Natural killer cell treated with Interleukin-12 subunit alpha and Interleukin-12 subunit beta and Interleukin-15 and Interleukin-18, amount 100 ng/mL, for 72 hours (primary cell): ENCODE results near the gene TAF5. TPM values are rescaled to one million over a fixed set of nuclear protein-coding genes. Genes with fewer than 3 reads are reported as not detected.
A peak's percentile ranks its signal among the peaks of the same experiment; 100 is the strongest.
"Not testable (repeated sequence)": the region's sequence is repeated elsewhere in the genome, so short reads cannot be mapped to it uniquely, and the experiment has no call there.

Source experiments
- ATAC-seq, 2 donors: fragments of 150-1000 bp; cut with Tn5 transposase in 1 of 2; sonication (Bioruptor Pico), chemical (Tn5 transposase) in 1 of 2; 2 replicates each; pipeline ENCODE4 v1.10.0; 2021
- DNase-seq: peaks from one replicate; pipeline ENCODE4 v3.0.0; 2022; ENCODE audit warnings: low spot score
- H3K27ac Mint-ChIP-seq, 2 donors: 1 replicate in 1 of 2; 2 replicates in 1 of 2; pipeline ENCODE4 v1.8.0; 2022; ENCODE audit warnings: mixed read lengths in 2 of 2, mild to moderate bottlenecking in 1 of 2, moderate library complexity in 1 of 2
- H3K27me3 Mint-ChIP-seq, 2 donors: 1 replicate in 1 of 2; 2 replicates in 1 of 2; pipeline ENCODE4 v1.8.0; 2022; ENCODE audit warnings: mixed read lengths in 2 of 2
- H3K36me3 Mint-ChIP-seq: one replicate; pipeline ENCODE4 v1.8.0; 2022; ENCODE audit warnings: mixed read lengths
- H3K4me1 Mint-ChIP-seq, 2 donors: 1 replicate in 1 of 2; 2 replicates in 1 of 2; pipeline ENCODE4 v1.8.0; 2022; ENCODE audit warnings: low read depth in 2 of 2, mixed read lengths in 2 of 2, mild to moderate bottlenecking in 1 of 2
- H3K4me3 Mint-ChIP-seq: one replicate; pipeline ENCODE4 v1.8.0; 2022; ENCODE audit warnings: mixed read lengths
- H3K9me3 Mint-ChIP-seq: 2 replicates; pipeline ENCODE4 v1.8.0; 2022; ENCODE audit warnings: mixed read lengths
- total RNA-seq, 2 donors: library from RNA; stranded (reverse); gene quantifications; one replicate each; pipeline ENCODE4 v1.2.3, GENCODE V29; 2022

The TAF5 gene
- total RNA-seq, 2 donors from 2014 or later: 8.3 to 11.3 TPM

DNA sequence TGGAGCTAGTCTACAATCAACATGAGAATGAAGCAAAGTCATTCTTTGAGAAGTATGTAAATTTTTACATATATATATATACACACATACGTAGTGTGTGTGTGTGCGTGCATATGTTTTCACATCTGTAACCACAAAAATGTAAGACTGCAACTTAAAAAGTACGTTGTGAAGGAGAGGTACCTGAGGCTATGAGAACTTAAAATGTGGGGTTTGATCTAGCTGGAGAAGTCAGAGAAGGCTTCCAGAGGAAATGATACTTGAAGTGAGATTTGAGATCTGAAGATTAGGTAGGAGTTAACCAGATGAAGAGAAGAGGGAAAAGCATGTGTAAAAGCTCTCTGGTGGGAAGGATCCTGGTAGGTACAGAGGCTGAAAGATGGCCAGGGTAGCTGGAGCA lies 5.8 kb downstream of the TAF5 start:
- no peak overlapping the region for H3K27ac Mint-ChIP-seq
- no peaks in the 10 kb centered on the region for H3K27me3 Mint-ChIP-seq
- peaks cover 8 to 13% of the 10 kb centered on the region in 2 donors for H3K4me1 Mint-ChIP-seq
- no peak for DNase-seq
- H3K36me3 Mint-ChIP-seq: peaks cover 14% of the 10 kb centered on the region
- H3K9me3 Mint-ChIP-seq: no peaks in the 10 kb centered on the region
- no peak for ATAC-seq
- no peak overlapping the region for H3K4me3 Mint-ChIP-seq

DNA sequence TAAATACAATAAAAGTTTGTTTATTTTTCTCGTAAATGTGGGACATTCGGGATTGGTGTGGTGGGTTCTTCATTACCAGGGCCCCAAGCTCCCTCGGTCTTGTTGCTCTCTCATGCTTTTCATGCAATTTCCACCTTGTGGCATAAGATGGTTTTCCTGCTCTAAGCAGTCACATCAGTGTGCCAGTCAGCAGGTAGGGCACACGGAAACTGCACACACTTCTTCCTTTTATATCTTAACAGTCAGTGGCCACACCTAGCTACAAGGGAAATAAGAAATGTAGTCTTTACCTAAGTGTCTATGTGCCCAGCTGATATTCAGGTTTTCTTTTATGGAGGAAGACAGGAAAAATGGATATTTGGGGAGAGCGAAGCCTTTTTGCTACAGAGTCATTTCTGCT lies 6.5 kb downstream of the TAF5 start:
- H3K9me3 Mint-ChIP-seq: no peaks in the 10 kb centered on the region
- H3K27me3 Mint-ChIP-seq: no peaks in the 10 kb centered on the region
- no peak for ATAC-seq
- H3K4me1 Mint-ChIP-seq: peaks cover 7 to 10% of the 10 kb centered on the region in 2 donors
- no peak overlapping the region for H3K4me3 Mint-ChIP-seq
- H3K27ac Mint-ChIP-seq: no peak overlapping the region
- no peak for DNase-seq
- peaks cover 14% of the 10 kb centered on the region for H3K36me3 Mint-ChIP-seq

DNA sequence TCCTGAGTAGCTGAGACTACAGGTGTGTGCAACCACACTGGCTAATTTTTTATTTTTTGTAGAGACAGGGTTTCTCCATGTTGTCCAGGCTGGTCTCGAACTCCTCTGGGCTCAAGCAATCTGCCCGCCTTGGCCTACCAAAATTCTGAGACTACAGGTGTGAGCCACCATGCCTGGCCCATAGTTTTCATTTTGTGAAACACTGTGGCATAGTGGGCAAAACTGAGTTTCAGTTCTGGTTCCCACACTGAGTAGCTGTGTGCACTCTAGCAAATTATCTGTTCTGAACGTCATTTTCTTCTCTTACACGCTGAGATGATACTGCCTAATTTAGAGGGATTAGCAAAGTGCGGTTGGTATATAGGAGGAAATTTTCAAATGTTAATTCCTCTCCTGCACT lies 15.0 kb downstream of the TAF5 start:
- H3K4me1 Mint-ChIP-seq: no peaks in the 10 kb centered on the region
- DNase-seq (no peak), ATAC-seq (no peak)
- no peak overlapping the region for H3K4me3 Mint-ChIP-seq
- H3K27me3 Mint-ChIP-seq: no peaks in the 10 kb centered on the region
- peaks cover 9% of the 10 kb centered on the region for H3K36me3 Mint-ChIP-seq
- no peaks in the 10 kb centered on the region for H3K9me3 Mint-ChIP-seq
- no peak overlapping the region for H3K27ac Mint-ChIP-seq

DNA sequence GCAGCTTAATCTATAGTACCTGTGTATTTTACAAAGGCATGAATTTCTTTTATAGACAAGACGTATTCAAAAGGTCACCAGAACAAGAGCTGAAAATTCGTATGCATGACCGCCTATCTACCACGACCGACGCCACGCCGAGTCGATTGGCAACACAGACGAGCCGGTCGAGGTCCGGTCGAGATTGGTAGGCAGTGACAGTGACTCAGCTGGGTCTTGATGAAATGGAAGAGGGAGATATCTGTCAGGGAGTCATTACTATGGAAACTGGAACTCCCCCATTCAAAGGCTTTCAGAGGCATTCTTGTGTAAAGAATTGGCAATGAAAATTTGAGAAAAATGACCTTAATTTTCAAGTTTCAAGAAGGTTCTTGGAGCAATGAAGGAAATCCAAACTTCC lies 26.4 kb downstream of the TAF5 start:
- Mint-ChIP-seq H3K9me3 (no peaks in the 10 kb centered on the region), H3K4me3 (peak overlapping the region; percentile 52), H3K4me1 (peaks cover 34 to 41% of the 10 kb centered on the region in 2 donors)

DNA sequence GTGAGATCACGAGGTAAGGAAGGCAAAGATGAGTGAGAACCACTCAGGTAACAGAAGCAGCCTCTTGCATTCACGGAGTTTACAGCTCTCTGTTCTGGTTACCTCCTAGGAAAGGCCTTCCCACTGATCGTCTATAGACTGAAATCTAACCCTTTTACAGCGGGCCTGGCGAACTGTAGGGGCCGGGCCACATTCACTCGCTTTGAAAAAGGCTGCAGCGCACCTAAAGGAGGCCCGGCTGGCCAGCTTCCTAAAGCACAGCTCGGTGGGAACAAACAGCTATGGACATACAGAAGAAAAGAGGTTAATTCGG lies 27.9 kb downstream of the TAF5 start:
- peaks cover 34 to 47% of the 10 kb centered on the region in 2 donors for H3K4me1 Mint-ChIP-seq

More for the DNA sequence above, 26.4 kb downstream of the TAF5 start:
- no peak for DNase-seq
- Mint-ChIP-seq H3K36me3 (peaks cover 13% of the 10 kb centered on the region), H3K27me3 (no peaks in the 10 kb centered on the region), H3K27ac (peak overlapping the region in 1 of 2 donors; percentile 18)
- ATAC-seq: no peak

DNA sequence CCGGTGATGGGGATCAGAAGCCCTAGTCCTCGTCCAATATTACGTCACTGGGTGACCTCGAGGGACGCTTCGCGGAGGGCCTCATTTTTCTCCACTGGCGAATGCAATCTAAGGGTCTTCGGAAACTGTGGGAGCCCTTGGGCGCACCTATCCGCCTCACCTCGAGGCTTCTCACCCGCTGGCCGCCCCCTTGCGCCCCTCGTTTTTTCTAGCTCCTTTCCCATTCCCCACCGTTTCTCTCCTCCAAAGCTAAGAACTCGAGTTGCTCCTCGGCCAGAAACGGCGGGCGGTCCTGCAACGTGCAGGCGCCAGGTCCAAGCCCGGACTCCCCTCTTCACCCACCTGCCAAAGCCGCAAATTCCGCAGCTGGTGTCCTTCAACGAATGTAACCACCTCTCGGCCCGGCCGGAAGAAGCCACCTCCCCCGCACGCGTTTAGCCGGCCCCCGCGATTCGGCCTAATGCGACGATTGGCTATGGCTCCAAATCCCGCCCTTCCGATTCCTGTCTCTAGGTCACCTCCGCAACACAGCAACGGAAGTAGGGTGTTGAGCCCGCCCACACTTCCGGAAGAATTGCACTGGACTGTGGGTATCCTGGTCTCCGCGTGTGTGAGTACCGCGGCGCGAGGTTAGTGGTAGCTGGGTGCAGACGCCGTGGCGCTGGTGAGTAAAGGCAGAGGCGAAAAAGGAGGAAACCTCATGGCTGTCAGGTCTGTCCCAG lies 28.5 kb downstream of the TAF5 start, which contains the start of the genes ATP5MK and PDCD11:
TSS of gene ATP5MK (minus strand) at position 409 of the 722 bp plus-strand sequence. CDS start 4,018 bp downstream, outside the sequence.
TSS of gene PDCD11 (plus strand) at position 560 of the 722 bp plus-strand sequence. CDS start 1,801 bp downstream, outside the sequence.
- Mint-ChIP-seq H3K4me3 (peak within 1 kb of the TSS; percentile 99), H3K27ac (peak within 1 kb of the TSS; percentile 78 to 94), H3K4me1 (peaks cover 34 to 47% of the 10 kb centered on the region in 2 donors), H3K27me3 (no peaks in the 10 kb centered on the region), H3K36me3 (peaks cover 23% of the 10 kb centered on the region), H3K9me3 (no peaks in the 10 kb centered on the region)
- DNase-seq (peak; percentile 98), ATAC-seq (peak; percentile 100)

More for the DNA sequence above, 27.9 kb downstream of the TAF5 start:
- no peak for DNase-seq
- Mint-ChIP-seq H3K27ac (peak overlapping the region; percentile 78 to 94), H3K9me3 (no peaks in the 10 kb centered on the region), H3K36me3 (peaks cover 23% of the 10 kb centered on the region), H3K27me3 (no peaks in the 10 kb centered on the region), H3K4me3 (peak overlapping the region; percentile 99)
- ATAC-seq: no peak

DNA sequence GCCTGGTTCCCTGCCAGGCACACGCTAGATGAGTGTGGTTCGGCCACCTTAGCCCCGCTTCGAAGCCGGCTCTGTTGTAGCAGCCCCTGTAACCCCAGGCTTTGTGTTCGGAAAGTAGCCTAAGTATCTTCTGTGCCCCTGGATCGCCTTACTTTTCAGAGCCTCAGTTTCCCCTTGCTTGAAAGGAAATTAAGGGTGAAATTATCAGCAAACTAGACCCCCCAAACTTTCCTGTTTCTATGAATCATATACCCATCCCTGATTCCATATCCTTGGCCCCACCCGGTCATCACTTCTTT lies 29.0 kb downstream of the TAF5 start:
- H3K4me1 Mint-ChIP-seq: peaks cover 34 to 47% of the 10 kb centered on the region in 2 donors
- no peaks in the 10 kb centered on the region for H3K9me3 Mint-ChIP-seq
- peak overlapping the region; percentile 78 to 94 for H3K27ac Mint-ChIP-seq
- no peaks in the 10 kb centered on the region for H3K27me3 Mint-ChIP-seq
- no peak for DNase-seq
- H3K4me3 Mint-ChIP-seq: peak overlapping the region; percentile 99
- ATAC-seq: no peak
- H3K36me3 Mint-ChIP-seq: peaks cover 23% of the 10 kb centered on the region

DNA sequence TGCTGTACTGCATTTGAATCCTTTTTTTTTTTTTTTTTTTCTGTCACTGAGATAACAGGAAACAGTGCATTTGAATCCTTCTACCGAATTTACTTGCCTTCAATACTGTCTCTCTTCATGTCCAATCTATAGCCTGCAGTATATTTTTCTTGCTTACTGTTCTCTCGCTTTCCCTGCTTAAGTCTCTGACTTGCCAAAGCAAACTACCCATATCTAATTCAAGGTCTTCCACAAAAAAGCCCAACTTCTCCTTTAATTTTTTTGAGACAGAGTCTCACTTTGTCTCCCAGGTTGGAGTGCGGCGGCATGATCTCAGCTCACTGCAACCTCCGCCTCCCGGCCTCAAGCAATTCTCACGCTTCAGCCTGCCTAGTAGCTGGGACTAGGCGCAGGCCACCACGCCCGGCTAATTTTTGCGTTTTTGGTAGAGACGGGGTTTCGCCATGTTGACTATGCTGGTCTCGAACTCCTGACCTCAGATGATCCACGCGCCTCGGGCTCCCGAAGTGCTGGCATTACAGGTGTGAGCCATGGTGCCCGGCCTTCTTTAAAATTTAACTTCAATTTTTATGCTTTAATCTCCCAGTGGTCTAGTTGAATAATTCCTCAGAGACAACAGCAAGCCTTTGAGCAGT lies 29.5 kb downstream of the TAF5 start:
- no peak for DNase-seq
- Mint-ChIP-seq H3K27me3 (no peaks in the 10 kb centered on the region), H3K4me1 (peaks cover 34 to 47% of the 10 kb centered on the region in 2 donors), H3K4me3 (peak overlapping the region; percentile 99), H3K36me3 (peaks cover 23% of the 10 kb centered on the region), H3K27ac (peak overlapping the region; percentile 78 to 94), H3K9me3 (no peaks in the 10 kb centered on the region)
- ATAC-seq: no peak

DNA sequence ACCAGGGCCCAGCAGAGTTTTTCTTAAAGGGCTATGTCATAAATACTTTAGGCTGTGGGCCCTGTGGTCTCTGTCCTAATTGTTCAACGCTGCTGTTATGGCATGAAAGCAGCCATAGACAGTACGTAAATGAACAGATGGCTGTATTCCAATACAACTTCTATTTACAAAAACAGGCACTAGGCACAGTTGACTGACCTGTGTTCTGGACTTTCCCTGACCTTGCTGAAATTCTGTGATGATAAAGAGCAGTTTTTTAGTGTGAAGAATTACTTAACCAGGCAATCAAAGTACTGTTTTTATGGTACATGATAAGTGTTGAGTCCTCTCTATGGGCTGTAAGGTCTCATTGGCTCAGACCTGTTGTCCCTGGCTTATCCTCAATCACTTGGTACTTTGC lies 45.8 kb downstream of the TAF5 start:
- H3K27ac Mint-ChIP-seq: no peak overlapping the region
- H3K9me3 Mint-ChIP-seq: no peaks in the 10 kb centered on the region
- peaks cover 51% of the 10 kb centered on the region for H3K36me3 Mint-ChIP-seq
- ATAC-seq: no peak
- no peaks in the 10 kb centered on the region for H3K27me3 Mint-ChIP-seq
- H3K4me3 Mint-ChIP-seq: no peak overlapping the region
- DNase-seq: no peak
- no peaks in the 10 kb centered on the region for H3K4me1 Mint-ChIP-seq

DNA sequence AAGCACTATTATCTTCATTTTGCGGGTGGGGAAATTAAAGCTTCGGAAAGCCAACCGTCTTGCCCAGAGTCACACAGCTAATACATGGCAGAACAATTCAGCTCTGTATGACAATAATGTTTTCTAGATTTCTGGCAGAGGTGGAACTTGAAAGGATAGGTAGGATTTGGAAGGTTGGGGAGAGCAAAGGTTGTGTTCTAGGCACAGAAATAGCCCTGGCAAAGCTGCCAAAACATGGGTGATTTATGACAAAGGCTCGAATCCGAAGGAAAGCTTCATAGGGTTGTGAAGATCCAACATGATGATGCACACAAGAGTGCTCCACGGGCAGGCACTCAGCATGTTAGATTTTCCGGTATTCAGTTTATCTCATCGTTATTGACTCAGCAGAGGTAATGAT lies 47.8 kb downstream of the TAF5 start:
- Mint-ChIP-seq H3K4me1 (no peaks in the 10 kb centered on the region), H3K36me3 (peaks cover 41% of the 10 kb centered on the region), H3K9me3 (no peaks in the 10 kb centered on the region), H3K27ac (no peak overlapping the region), H3K27me3 (no peaks in the 10 kb centered on the region), H3K4me3 (no peak overlapping the region)
- no peak for ATAC-seq
- DNase-seq: no peak

DNA sequence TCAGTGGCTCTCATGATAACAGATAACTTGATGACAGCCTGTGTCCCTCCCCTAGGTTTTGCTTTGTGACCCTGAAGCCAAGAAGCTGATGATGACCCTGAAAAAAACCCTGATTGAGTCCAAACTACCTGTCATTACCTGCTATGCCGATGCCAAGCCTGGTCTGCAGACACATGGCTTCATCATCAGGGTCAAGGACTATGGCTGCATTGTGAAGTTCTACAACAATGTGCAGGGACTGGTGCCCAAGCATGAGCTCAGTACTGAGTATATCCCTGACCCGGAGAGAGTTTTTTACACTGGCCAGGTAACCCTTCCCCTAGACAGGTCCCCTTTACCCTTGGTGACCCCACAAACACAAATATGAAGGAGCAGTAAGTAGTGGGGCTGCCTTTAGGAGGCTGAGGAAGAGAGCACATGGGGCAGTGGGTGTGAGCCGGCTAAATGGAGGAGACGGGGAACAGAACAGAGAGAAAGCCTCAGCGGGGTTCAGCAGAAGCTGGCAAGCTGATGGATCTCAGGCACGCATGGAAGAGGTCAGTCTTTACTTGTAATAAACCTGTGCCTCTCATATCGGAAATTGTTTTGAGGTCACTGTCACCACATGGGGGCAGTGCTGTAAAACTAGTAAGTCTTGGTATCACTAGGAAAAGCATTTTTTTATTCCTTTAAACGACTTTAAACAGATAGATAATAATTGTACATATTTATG lies 48.8 kb downstream of the TAF5 start:
- Mint-ChIP-seq H3K36me3 (peaks cover 46% of the 10 kb centered on the region), H3K27me3 (no peaks in the 10 kb centered on the region), H3K4me3 (no peak overlapping the region), H3K27ac (no peak overlapping the region), H3K9me3 (no peaks in the 10 kb centered on the region), H3K4me1 (no peaks in the 10 kb centered on the region)
- no peak for DNase-seq
- peak; percentile 41 to 52 for ATAC-seq

DNA sequence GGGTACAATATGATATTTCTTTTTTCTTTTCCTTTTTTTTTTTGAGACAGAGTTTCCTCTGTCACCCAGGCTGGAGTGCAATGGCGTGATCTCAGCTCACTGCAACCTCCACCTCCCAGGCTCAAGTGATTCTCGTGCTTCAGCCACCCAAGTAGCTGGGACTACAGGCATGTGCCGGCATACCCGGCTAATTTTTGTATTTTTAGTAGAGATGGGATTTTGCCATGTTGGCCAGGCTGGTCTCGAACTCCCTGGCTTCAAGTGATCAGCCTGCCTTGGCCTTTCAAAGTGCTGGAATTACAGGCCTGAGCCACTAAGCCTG lies 49.3 kb downstream of the TAF5 start:
- H3K9me3 Mint-ChIP-seq, H3K27me3 Mint-ChIP-seq, H3K4me1 Mint-ChIP-seq, H3K4me3 Mint-ChIP-seq, DNase-seq, H3K27ac Mint-ChIP-seq, ATAC-seq: not testable (repeated sequence)
- peaks cover 46% of the 10 kb centered on the region for H3K36me3 Mint-ChIP-seq

DNA sequence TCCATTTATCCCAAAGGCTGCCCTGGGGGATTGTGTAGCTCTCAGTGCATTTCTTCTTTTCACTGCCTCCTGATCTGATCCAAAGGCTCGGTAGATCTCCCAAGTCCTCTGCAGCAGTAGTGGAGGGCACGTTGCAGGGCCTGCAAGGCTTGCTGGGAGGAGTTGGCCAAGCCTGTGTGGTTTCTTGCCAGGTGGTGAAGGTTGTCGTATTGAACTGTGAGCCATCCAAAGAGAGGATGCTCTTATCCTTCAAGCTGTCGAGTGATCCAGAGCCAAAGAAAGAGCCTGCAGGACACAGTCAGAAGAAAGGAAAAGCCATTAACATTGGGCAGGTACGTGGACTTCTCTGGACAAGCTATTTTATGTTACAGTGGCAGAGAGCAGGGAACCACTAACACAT lies 49.8 kb downstream of the TAF5 start:
- no peaks in the 10 kb centered on the region for H3K27me3 Mint-ChIP-seq
- no peaks in the 10 kb centered on the region for H3K9me3 Mint-ChIP-seq
- H3K4me3 Mint-ChIP-seq: no peak overlapping the region
- H3K36me3 Mint-ChIP-seq: peaks cover 49% of the 10 kb centered on the region
- H3K27ac Mint-ChIP-seq: no peak overlapping the region
- ATAC-seq (no peak), DNase-seq (no peak)
- no peaks in the 10 kb centered on the region for H3K4me1 Mint-ChIP-seq

DNA sequence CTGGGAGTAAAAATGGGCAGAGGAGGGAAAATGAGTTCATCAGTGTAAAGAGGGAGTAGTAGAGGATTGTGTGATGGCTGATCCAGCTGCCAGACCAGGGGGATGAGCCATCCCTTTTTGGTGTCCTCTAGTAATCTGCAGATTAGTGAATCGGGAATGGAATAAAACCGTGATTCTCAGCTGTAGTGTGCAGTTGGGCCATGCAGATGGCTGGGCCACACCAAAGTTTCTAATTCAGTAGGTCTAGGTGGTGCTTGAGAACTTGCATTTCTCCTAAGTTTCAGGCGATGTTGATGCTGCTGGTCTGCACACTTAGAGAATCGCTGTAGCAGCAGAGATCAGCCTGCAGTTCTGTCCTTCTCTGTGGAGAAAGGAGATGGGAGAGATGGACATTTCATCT lies 51.3 kb downstream of the TAF5 start:
- peaks cover 53% of the 10 kb centered on the region for H3K36me3 Mint-ChIP-seq
- no peak overlapping the region for H3K27ac Mint-ChIP-seq

More for the DNA sequence above, 51.3 kb downstream of the TAF5 start:
- H3K9me3 Mint-ChIP-seq: no peaks in the 10 kb centered on the region
- no peak for ATAC-seq
- H3K27me3 Mint-ChIP-seq: no peaks in the 10 kb centered on the region
- H3K4me1 Mint-ChIP-seq: no peaks in the 10 kb centered on the region
- H3K4me3 Mint-ChIP-seq: no peak overlapping the region
- DNase-seq: no peak
